DOHH2 (cell line): ENCODE measurements around the gene ARL6IP4.

Source experiments
- EZH2phosphoT487 ChIP-seq: fragments of 200-600 bp; sonication (generic); IDR thresholded peaks from 2 replicates; pipeline ENCODE4 v1.6.1; 2017; ENCODE audit warnings: borderline replicate concordance, mild to moderate bottlenecking, antibody characterized with exemption, low read length, moderate library complexity, mixed read lengths
- TF ChIP-seq, protein P1 (sequence below): fragments of 200-600 bp; sonication (generic); IDR thresholded peaks from one replicate; pipeline ENCODE4 v1.5.1; 2014; ENCODE audit warnings: antibody characterized with exemption, mild to moderate bottlenecking, low read depth, low read length; ENCODE audit not compliant: poor library complexity, severe bottlenecking

DNA sequence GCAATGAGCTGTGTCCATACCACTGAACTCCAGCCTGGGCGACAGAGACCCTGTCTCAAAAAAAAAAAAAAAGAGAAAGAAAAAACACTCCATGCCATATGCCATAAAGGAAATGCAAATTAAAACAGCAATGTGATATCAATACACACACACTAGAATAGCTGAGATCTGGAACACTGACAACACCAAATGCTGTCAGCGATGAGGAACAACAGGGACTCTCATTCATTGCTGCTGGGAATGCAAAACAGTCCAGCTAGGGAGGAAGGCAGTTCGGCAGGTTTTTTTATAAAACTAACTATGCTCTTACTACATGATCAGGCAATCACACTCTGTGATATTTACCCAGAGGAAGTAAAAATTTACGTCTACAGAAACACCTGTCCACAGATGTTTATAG, 10.8 kb upstream of the ARL6IP4 start:
- TF ChIP-seq, protein P1, sequence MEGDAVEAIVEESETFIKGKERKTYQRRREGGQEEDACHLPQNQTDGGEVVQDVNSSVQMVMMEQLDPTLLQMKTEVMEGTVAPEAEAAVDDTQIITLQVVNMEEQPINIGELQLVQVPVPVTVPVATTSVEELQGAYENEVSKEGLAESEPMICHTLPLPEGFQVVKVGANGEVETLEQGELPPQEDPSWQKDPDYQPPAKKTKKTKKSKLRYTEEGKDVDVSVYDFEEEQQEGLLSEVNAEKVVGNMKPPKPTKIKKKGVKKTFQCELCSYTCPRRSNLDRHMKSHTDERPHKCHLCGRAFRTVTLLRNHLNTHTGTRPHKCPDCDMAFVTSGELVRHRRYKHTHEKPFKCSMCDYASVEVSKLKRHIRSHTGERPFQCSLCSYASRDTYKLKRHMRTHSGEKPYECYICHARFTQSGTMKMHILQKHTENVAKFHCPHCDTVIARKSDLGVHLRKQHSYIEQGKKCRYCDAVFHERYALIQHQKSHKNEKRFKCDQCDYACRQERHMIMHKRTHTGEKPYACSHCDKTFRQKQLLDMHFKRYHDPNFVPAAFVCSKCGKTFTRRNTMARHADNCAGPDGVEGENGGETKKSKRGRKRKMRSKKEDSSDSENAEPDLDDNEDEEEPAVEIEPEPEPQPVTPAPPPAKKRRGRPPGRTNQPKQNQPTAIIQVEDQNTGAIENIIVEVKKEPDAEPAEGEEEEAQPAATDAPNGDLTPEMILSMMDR: no peak
- no peak for TF ChIP-seq EZH2phosphoT487
